OCI-LY7 (cell line): ENCODE results near the gene ZSCAN25. TPM values are rescaled to one million over a fixed set of nuclear protein-coding genes. Genes with fewer than 3 reads are reported as not detected.

Experiments
- BruUV-seq: library from RNA; stranded (reverse); fragments of 400-500 nt; replicated peaks from 2 replicates; lab custom pipeline; 2021; lab: Mats Ljungman, UMichigan
- CTCF ChIA-PET: fragments of 300-600 bp; sonication (Branson Sonifier 250); formaldehyde crosslinking; loops from one replicate; lab custom pipeline; 2022; ENCODE audit warnings: antibody characterized with exemption; ENCODE audit not compliant: unreplicated experiment; lab: Charles Lee
- POLR2A ChIA-PET: fragments of 300-600 bp; sonication (Branson Sonifier 250); formaldehyde crosslinking; loops from one replicate; lab custom pipeline; 2022; ENCODE audit warnings: antibody characterized with exemption; lab: Charles Lee
- DNase-seq: peaks from one replicate; pipeline ENCODE4 v3.0.0-alpha.2; 2015; ENCODE audit warnings: low spot score
- H2AFZ ChIP-seq: fragments of 200-600 bp; sonication (generic), shearing (Covaris generic); 2 replicates; pipeline ENCODE4 v1.6.1; 2014; ENCODE audit warnings: mild to moderate bottlenecking, antibody characterized with exemption, low read length, moderate library complexity
- H3K27ac ChIP-seq: fragments of 200-600 bp; sonication (generic); 2 replicates; pipeline ENCODE4 v1.5.1; 2014; ENCODE audit warnings: mixed run types, low read depth, mild to moderate bottlenecking, moderate library complexity, low read length, inconsistent platforms; ENCODE audit not compliant: poor library complexity, severe bottlenecking
- H3K36me3 ChIP-seq: fragments of 200-600 bp; sonication (generic); 2 replicates; pipeline ENCODE4 v1.6.1; 2014; ENCODE audit warnings: mild to moderate bottlenecking, antibody characterized with exemption, low read length, moderate library complexity, mixed read lengths; ENCODE audit not compliant: insufficient read depth
- H3K4me1 ChIP-seq: fragments of 200-600 bp; sonication (generic); 2 replicates; pipeline ENCODE4 v1.5.1; 2014; ENCODE audit warnings: mild to moderate bottlenecking, low read length; ENCODE audit not compliant: insufficient read depth, poor library complexity, severe bottlenecking
- H3K4me2 ChIP-seq: fragments of 200-600 bp; sonication (generic); 2 replicates; pipeline ENCODE4 v1.6.1; 2014; ENCODE audit warnings: mild to moderate bottlenecking, low read length
- H3K4me3 ChIP-seq: fragments of 200-600 bp; sonication (generic); 2 replicates; pipeline ENCODE4 v1.5.1; 2014; ENCODE audit warnings: mild to moderate bottlenecking, low read depth, low read length; ENCODE audit not compliant: poor library complexity, severe bottlenecking
- H3K79me2 ChIP-seq: fragments of 200-600 bp; sonication (generic); 2 replicates; pipeline ENCODE4 v1.6.1; 2016; ENCODE audit warnings: low read depth, mild to moderate bottlenecking, low read length, moderate library complexity, mixed read lengths; ENCODE audit not compliant: insufficient read depth
- H3K9me2 ChIP-seq: fragments of 200-600 bp; sonication (generic); 2 replicates; pipeline ENCODE4 v1.6.1; 2016; ENCODE audit warnings: mild to moderate bottlenecking, low read length, mixed read lengths; ENCODE audit not compliant: insufficient read depth
- H3K9me3 ChIP-seq: fragments of 200-600 bp; sonication (generic); 2 replicates; pipeline ENCODE4 v1.6.1; 2014; ENCODE audit warnings: mild to moderate bottlenecking, mixed run types, low read length, mixed read lengths
- H4K20me1 ChIP-seq: fragments of 200-600 bp; sonication (generic); 2 replicates; pipeline ENCODE4 v1.6.1; 2014; ENCODE audit warnings: mild to moderate bottlenecking, antibody characterized with exemption, low read length, moderate library complexity, mixed read lengths; ENCODE audit not compliant: insufficient read depth
- CTCF ChIP-seq: fragments of 200-600 bp; sonication (generic); conservative IDR thresholded peaks from 2 replicates; pipeline ENCODE4 v1.5.1; 2014; ENCODE audit warnings: mild to moderate bottlenecking, antibody characterized with exemption, low read length, moderate library complexity, mixed read lengths
- EZH2phosphoT487 ChIP-seq: fragments of 200-600 bp; sonication (generic); IDR thresholded peaks from 2 replicates; pipeline ENCODE4 v1.6.1; 2018; ENCODE audit warnings: low read depth, borderline replicate concordance, mild to moderate bottlenecking, mixed run types, antibody characterized with exemption, low read length, moderate library complexity, mixed read lengths
- intact Hi-C: fragments of 100-400 bp; cut with micrococcal nuclease; formaldehyde crosslinking; loops from one replicate; pipeline ENCODE4 v1.10.0; 2022; ENCODE audit not compliant: unreplicated experiment
- total RNA-seq, 2 experiments: library from RNA; depleted of rRNA in 1 of 2; stranded (reverse); fragments of >200 nt in 1 of 2; shearing (Covaris generic) in 1 of 2; gene quantifications; 2 replicates each; pipeline ENCODE4 v1.2.3, GENCODE V29; 2014 to 2022

ZSCAN25 gene
- total RNA-seq, 2 experiments from 2014 or later = 12.0 to 14.3 TPM

DNA sequence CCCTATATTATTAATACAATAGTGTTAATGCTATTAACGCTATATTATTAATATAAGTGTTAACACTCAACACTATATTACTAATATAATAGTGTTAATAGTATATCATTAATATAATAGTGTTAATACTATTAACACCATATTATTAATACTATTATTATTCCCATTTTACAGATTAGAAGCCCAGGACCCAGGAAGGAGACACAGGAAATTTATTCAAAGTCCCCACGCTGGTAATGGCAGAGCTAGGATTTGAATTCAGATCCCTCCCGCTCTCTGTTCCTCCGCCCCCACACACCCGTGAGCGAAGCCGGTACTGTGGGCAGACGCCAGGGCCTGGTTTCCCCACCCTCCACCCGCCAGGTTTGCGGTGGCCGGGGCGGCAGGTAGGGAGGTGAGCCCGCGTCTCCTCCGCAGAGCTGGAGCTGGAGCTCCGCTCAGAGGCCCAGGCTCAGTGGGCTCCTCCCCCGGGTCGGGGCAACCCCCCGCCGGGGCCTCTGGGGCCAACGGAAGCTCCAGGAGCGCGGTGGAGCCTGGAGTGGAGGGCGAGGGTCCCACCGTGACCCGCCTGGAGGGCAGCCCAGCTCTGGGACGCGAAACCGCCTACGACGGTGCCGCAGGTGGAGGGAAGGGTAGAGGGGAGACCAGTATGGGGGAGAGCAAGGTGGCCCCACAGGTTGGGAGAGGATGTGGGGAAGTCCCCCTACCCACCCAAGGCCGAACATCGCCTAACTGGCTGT, 18.8 kb upstream of the ZSCAN25 start, which contains the start of gene TMEM225B:
Gene TMEM225B (plus strand): TSS at position 506 of the 740 bp plus-strand sequence. CDS start 6,122 bp downstream, outside the sequence.
- TF ChIP-seq CTCF = no peak
- TF ChIP-seq EZH2phosphoT487 = no peak
- no TSS peak for BruUV-seq
- H3K4me3 ChIP-seq = no peak within 1 kb of the TSS
- no peak within 1 kb of the TSS for H2AFZ ChIP-seq
- H3K4me2 ChIP-seq = no peak within 1 kb of the TSS
- DNase-seq = no peak
- no peaks in the 10 kb centered on the region for H3K9me2 ChIP-seq
- no peaks in the 10 kb centered on the region for H3K9me3 ChIP-seq
- ChIA-PET CTCF (no interaction called here), POLR2A (no interaction called here)
- no peaks in the 10 kb centered on the region for H3K4me1 ChIP-seq
- no peaks in the 10 kb centered on the region for H3K79me2 ChIP-seq
- intact Hi-C loops = no loop called here
- no peaks in the 10 kb centered on the region for H4K20me1 ChIP-seq
- H3K36me3 ChIP-seq = no peaks in the 10 kb centered on the region
- H3K27ac ChIP-seq = no peak within 1 kb of the TSS

GRCh38 chr7:99599836-99600235, 16.9 kb upstream of the ZSCAN25 start:
- Histone ChIP-seq H4K20me1 (no peaks in the 10 kb centered on the region), H3K4me1 (no peaks in the 10 kb centered on the region), H3K79me2 (no peaks in the 10 kb centered on the region), H3K27ac (no peak overlapping the region), H3K36me3 (no peaks in the 10 kb centered on the region), H3K4me2 (no peak overlapping the region), H3K9me2 (no peaks in the 10 kb centered on the region), H3K4me3 (no peak overlapping the region), H3K9me3 (no peaks in the 10 kb centered on the region), H2AFZ (no peak overlapping the region)
- no peak for DNase-seq
- ChIA-PET CTCF (no interaction called here), POLR2A (no interaction called here)
- intact Hi-C loops = no loop called here
- no TSS peak for BruUV-seq
- TF ChIP-seq CTCF = no peak
- TF ChIP-seq EZH2phosphoT487 = no peak

- no TSS peak for BruUV-seq
- intact Hi-C loops = no loop called here
- no peak for DNase-seq
Observed at GRCh38 chr7:99601656-99602310, 15.0 kb upstream of the ZSCAN25 start.

More at GRCh38 chr7:99601656-99602310, 15.0 kb upstream of the ZSCAN25 start:
- no peaks in the 10 kb centered on the region for H3K9me3 ChIP-seq
- H2AFZ ChIP-seq = no peak overlapping the region
- ChIA-PET POLR2A (no interaction called here), CTCF (no interaction called here)
- no peaks in the 10 kb centered on the region for H4K20me1 ChIP-seq
- no peaks in the 10 kb centered on the region for H3K36me3 ChIP-seq
- H3K79me2 ChIP-seq = no peaks in the 10 kb centered on the region
- H3K9me2 ChIP-seq = no peaks in the 10 kb centered on the region
- TF ChIP-seq EZH2phosphoT487 = no peak
- H3K27ac ChIP-seq = no peak overlapping the region
- H3K4me1 ChIP-seq = no peaks in the 10 kb centered on the region
- no peak overlapping the region for H3K4me3 ChIP-seq
- no peak overlapping the region for H3K4me2 ChIP-seq
